ENCODE data around the gene CCL15. TPM values are rescaled to one million over a fixed set of nuclear protein-coding genes. Genes with fewer than 3 reads are reported as not detected.
"Not testable (repeated sequence)": the region's sequence is repeated elsewhere in the genome, so short reads cannot be mapped to it uniquely, and the experiment has no call there.

Gene CCL15
- total RNA-seq, 1 donor from 2014 or later = not detected

GRCh38 chr17:36016555-36016954 is 15.2 kb upstream of the CCL15 start:
- Mint-ChIP-seq H3K9me3 (peaks cover 3% of the 10 kb centered on the region), H3K4me3 (no peak overlapping the region), H3K36me3 (ENCODE audit: low read depth) (no peaks in the 10 kb centered on the region), H3K4me1 (no peaks in the 10 kb centered on the region), H3K27me3 (ENCODE audit: low read depth) (peaks cover 42% of the 10 kb centered on the region), H3K27ac (ENCODE audit: unreplicated experiment) (no peak overlapping the region)
- TF ChIP-seq CTCF (conservative IDR thresholded peaks at IDR 0.05) = no peak
- no peak for DNase-seq (ENCODE audit: low read depth, low spot score)

GRCh38 chr17:36015895-36016294 is 14.5 kb upstream of the CCL15 start:
- not testable (repeated sequence) for H3K4me1 Mint-ChIP-seq; H3K27ac Mint-ChIP-seq (ENCODE audit: unreplicated experiment); DNase-seq (ENCODE audit: low read depth, low spot score); H3K4me3 Mint-ChIP-seq; H3K36me3 Mint-ChIP-seq (ENCODE audit: low read depth); H3K9me3 Mint-ChIP-seq
- H3K27me3 Mint-ChIP-seq (ENCODE audit: low read depth) = peaks cover 35% of the 10 kb centered on the region

- no peaks in the 10 kb centered on the region for H3K4me1 Mint-ChIP-seq
- no peaks in the 10 kb centered on the region for H3K36me3 Mint-ChIP-seq (ENCODE audit: low read depth)
- H3K9me3 Mint-ChIP-seq = peaks cover 9% of the 10 kb centered on the region
- no peak overlapping the region for H3K4me3 Mint-ChIP-seq
- H3K27me3 Mint-ChIP-seq (ENCODE audit: low read depth) = peaks cover 26% of the 10 kb centered on the region
- no peak for DNase-seq (ENCODE audit: low read depth, low spot score)
- no peak overlapping the region for H3K27ac Mint-ChIP-seq (ENCODE audit: unreplicated experiment)
- no peak for TF ChIP-seq CTCF (conservative IDR thresholded peaks at IDR 0.05)
Measured at GRCh38 chr17:36014946-36015345, 13.6 kb upstream of the CCL15 start.

GRCh38 chr17:36011201-36011600 is 9.8 kb upstream of the CCL15 start:
- Mint-ChIP-seq H3K36me3 (ENCODE audit: low read depth) (no peaks in the 10 kb centered on the region), H3K4me1 (no peaks in the 10 kb centered on the region), H3K4me3 (no peak overlapping the region), H3K27ac (ENCODE audit: unreplicated experiment) (no peak overlapping the region), H3K27me3 (ENCODE audit: low read depth) (peaks cover 6% of the 10 kb centered on the region), H3K9me3 (peaks cover 7% of the 10 kb centered on the region)
- DNase-seq (ENCODE audit: low read depth, low spot score) = no peak
- no peak for TF ChIP-seq CTCF (conservative IDR thresholded peaks at IDR 0.05)

- Mint-ChIP-seq H3K36me3 (ENCODE audit: low read depth) (no peaks in the 10 kb centered on the region), H3K27ac (ENCODE audit: unreplicated experiment) (no peak overlapping the region), H3K4me3 (no peak overlapping the region), H3K9me3 (peaks cover 6% of the 10 kb centered on the region), H3K27me3 (ENCODE audit: low read depth) (peaks cover 6% of the 10 kb centered on the region), H3K4me1 (no peaks in the 10 kb centered on the region)
- peak; percentile 58 for TF ChIP-seq CTCF (conservative IDR thresholded peaks at IDR 0.05)
- DNase-seq (ENCODE audit: low read depth, low spot score) = no peak
Measured at GRCh38 chr17:36008998-36009665, 7.8 kb upstream of the CCL15 start.

- Mint-ChIP-seq H3K4me3 (no peak overlapping the region), H3K9me3 (no peaks in the 10 kb centered on the region), H3K4me1 (peaks cover 13% of the 10 kb centered on the region), H3K27ac (ENCODE audit: unreplicated experiment) (no peak overlapping the region), H3K36me3 (ENCODE audit: low read depth) (no peaks in the 10 kb centered on the region), H3K27me3 (ENCODE audit: low read depth) (no peaks in the 10 kb centered on the region)
- DNase-seq (ENCODE audit: low read depth, low spot score) = no peak
- TF ChIP-seq CTCF (conservative IDR thresholded peaks at IDR 0.05) = no peak
Measured at GRCh38 chr17:36004594-36005108, 3.3 kb upstream of the CCL15 start.
